A549 treated with Mapracorat at 1 μM for 4 hours (cell line): Measurements from ENCODE around the gene ARL4D. TPM values are rescaled to one million over a fixed set of nuclear protein-coding genes. Genes with fewer than 3 reads are reported as not detected.

ENCODE experiments used
- total RNA-seq: library from RNA; stranded (reverse); fragments of 200-300 nt; extraction: Qiagen RNA extraction; gene quantifications from 5 replicates; pipeline ENCODE4 v1.2.3, GENCODE V29; 2022

The ARL4D gene
- total RNA-seq: 19.4 to 29.9 TPM (median 23.8 TPM) in 5 replicates

GRCh38 chr17:43398724-43399595 is at the start of gene ARL4D:
Gene ARL4D, plus strand, starts transcription at chr17:43398993. Its CDS starts 740 bp downstream, at chr17:43399733.

Other genes starting within 250 kb of the ARL4D start
- gene NBR1, start 227.8 kb upstream of the ARL4D start, total RNA-seq: 31.4 to 41.4 TPM (median 40.8 TPM) in 5 replicates
- 0.75 to 1.6 TPM (median 1.1 TPM) in 5 replicates for gene TMEM106A, start 187.1 kb upstream of the ARL4D start, total RNA-seq
- not detected in 5 replicates for gene CCDC200, start 170.4 kb upstream of the ARL4D start, total RNA-seq
- gene RNU2-1, start 165.0 kb upstream of the ARL4D start, total RNA-seq: not detected in 5 replicates
- 39.2 to 44.2 TPM (median 41.1 TPM) in 5 replicates for gene DHX8, start 85.0 kb downstream of the ARL4D start, total RNA-seq
- gene ETV4, start 147.3 kb downstream of the ARL4D start, total RNA-seq: 49.1 to 61.9 TPM (median 55.9 TPM) in 5 replicates